Testis (tissue), 3 donors: Measurements from ENCODE around the gene FSIP1. TPM values are rescaled to one million over a fixed set of nuclear protein-coding genes. Genes with fewer than 3 reads are reported as not detected.

Experiments
- DNase-seq: peaks from one replicate; pipeline ENCODE4 v3.0.0-alpha.2; 2019
- H3K27ac ChIP-seq, 2 donors: fragments of 200-600 bp; sonication (generic); one replicate each; pipeline ENCODE4 v1.5.1; 2019
- H3K27me3 ChIP-seq: fragments of 200-600 bp; sonication (generic); one replicate; pipeline ENCODE4 v1.5.1; 2019
- H3K36me3 ChIP-seq: fragments of 200-600 bp; sonication (generic); one replicate; pipeline ENCODE4 v1.5.1; 2017; ENCODE audit warnings: low read depth; ENCODE audit errors: missing control alignments
- H3K4me1 ChIP-seq: fragments of 200-600 bp; sonication (generic); one replicate; pipeline ENCODE4 v1.5.1; 2019
- H3K4me3 ChIP-seq, 2 donors: fragments of 200-600 bp; sonication (generic); one replicate each; pipeline ENCODE4 v1.5.1; 2017 to 2019
- H3K9me3 ChIP-seq: fragments of 200-600 bp; sonication (generic); one replicate; pipeline ENCODE4 v1.5.1; 2017
- POLR2A ChIP-seq: fragments of 450-650 bp; IDR thresholded peaks from one replicate; pipeline ENCODE4 v1.6.1; 2017; ENCODE audit warnings: antibody characterized with exemption, mild to moderate bottlenecking, moderate library complexity
- WGBS, 2 donors: methylation state at CpG; one replicate each; pipeline ENCODE4 v1.1.5; 2018; 5-methylcytosine and 5-hydroxymethylcytosine counted together
- intact Hi-C: fragments of 100-400 bp; cut with DNase I; formaldehyde crosslinking; loops from one replicate; pipeline ENCODE4 v1.15.1; 2023; ENCODE audit warnings: low total_unique reads
- polyA plus RNA-seq: library from polyadenylated mRNA; stranded (reverse); fragments of 350-450 nt; fragmentation: Illumina TruSeq; extraction: RNeasy Lipid Tissue Mini Kit (QIAGEN cat#74804); gene quantifications from one replicate; pipeline ENCODE4 v1.2.3, GENCODE V29; 2014; ENCODE audit warnings: low read depth, low replicate concordance; ENCODE audit not compliant: insufficient read depth
- total RNA-seq, 2 donors: library from RNA; depleted of rRNA; stranded (reverse); fragments of >200 nt; gene quantifications; one replicate each; pipeline ENCODE4 v1.2.3, GENCODE V29; 2016
- TF ChIP-seq, protein P1 (sequence below), 3 experiments: fragments of 450-650 bp in 2 of 3; fragments of 200-600 bp in 1 of 3; sonication (generic) in 1 of 3; IDR thresholded peaks; one replicate each; pipeline ENCODE4 v1.5.1; 2016 to 2019; ENCODE audit warnings: antibody characterized with exemption in 3 of 3, mild to moderate bottlenecking in 2 of 3, moderate library complexity in 1 of 3

The FSIP1 gene
- total and polyA plus RNA-seq, 3 donors from 2014 or later, result 5.8 to 11.2 (median 8.2) TPM

GRCh38 chr15:39667382-39668127 is 115.1 kb downstream of the FSIP1 start:
- H3K4me3 ChIP-seq, result no peak overlapping the region
- H3K27me3 ChIP-seq, result no peaks in the 10 kb centered on the region
- DNase-seq, result no peak
- no peak overlapping the region for H3K27ac ChIP-seq
- intact Hi-C loops, result no loop called here
- no peak for TF ChIP-seq POLR2A
- TF ChIP-seq, protein P1, sequence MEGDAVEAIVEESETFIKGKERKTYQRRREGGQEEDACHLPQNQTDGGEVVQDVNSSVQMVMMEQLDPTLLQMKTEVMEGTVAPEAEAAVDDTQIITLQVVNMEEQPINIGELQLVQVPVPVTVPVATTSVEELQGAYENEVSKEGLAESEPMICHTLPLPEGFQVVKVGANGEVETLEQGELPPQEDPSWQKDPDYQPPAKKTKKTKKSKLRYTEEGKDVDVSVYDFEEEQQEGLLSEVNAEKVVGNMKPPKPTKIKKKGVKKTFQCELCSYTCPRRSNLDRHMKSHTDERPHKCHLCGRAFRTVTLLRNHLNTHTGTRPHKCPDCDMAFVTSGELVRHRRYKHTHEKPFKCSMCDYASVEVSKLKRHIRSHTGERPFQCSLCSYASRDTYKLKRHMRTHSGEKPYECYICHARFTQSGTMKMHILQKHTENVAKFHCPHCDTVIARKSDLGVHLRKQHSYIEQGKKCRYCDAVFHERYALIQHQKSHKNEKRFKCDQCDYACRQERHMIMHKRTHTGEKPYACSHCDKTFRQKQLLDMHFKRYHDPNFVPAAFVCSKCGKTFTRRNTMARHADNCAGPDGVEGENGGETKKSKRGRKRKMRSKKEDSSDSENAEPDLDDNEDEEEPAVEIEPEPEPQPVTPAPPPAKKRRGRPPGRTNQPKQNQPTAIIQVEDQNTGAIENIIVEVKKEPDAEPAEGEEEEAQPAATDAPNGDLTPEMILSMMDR (IDR thresholded peaks at IDR 0.05), result no peak
- H3K9me3 ChIP-seq, result no peaks in the 10 kb centered on the region
- H3K4me1 ChIP-seq, result no peaks in the 10 kb centered on the region
- WGBS, 2 donors, result 90 to 93% methylated on average over 5 of the region's 5 CpGs
- H3K36me3 ChIP-seq, result no peaks in the 10 kb centered on the region

DNA sequence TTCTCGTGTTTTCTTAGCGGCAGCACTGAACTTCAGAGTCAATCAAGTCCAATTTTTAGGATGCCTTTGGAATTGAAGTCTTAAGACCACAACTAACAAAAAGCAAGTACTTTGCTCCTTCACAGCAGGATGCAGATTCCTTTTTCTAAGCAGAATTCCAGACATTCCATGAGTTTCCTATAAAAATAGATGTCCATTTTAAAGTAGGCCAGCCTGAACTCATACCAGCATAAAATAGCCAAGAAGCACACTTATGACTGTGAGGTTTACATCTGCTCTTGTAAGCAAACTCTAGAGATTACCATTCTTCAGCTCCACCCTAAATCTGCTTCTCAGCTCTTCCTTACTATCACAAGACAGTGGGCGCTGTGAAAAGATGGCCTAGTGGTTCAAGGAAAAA is 116.0 kb downstream of the FSIP1 start:
- intact Hi-C loops, result no loop called here
- Histone ChIP-seq H3K27me3 (no peaks in the 10 kb centered on the region), H3K27ac (no peak overlapping the region), H3K36me3 (no peaks in the 10 kb centered on the region), H3K4me3 (no peak overlapping the region), H3K4me1 (no peaks in the 10 kb centered on the region), H3K9me3 (no peaks in the 10 kb centered on the region)
- DNase-seq, result no peak
- no peak for TF ChIP-seq POLR2A
- TF ChIP-seq, protein P1 (IDR thresholded peaks at IDR 0.05), result no peak
- 87 to 93% methylated on average over 3 of the region's 3 CpGs for WGBS, 2 donors

DNA sequence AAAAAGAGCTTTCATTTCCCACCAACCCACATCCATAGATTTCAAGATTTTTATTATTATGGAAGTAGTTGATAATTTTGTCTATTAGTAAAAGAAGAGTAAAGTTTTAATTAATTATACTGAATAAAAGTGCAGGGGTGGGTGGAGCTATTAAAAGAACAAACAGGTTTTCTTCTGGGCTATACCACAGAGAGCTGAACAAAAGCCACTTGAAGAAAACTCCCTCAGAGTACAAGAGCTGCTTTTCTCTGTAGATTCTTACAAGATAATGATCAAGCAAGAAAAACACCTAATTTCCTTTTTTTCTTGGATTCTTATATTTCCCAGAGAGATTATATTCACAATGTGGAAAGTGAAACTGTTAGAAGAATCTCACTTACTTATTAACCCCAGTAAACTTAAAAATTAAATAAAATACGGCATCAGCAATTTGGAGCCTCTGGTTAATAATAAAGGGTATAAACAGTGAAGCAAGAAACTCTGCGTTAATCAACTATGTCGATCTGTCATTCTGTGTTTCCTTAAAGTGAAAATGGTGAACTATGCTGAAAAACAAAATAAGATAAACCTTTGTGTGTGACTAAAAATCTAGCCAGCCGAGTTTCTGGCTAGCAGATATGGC is 116.9 kb downstream of the FSIP1 start:
- H3K27me3 ChIP-seq, result no peaks in the 10 kb centered on the region
- H3K9me3 ChIP-seq, result no peaks in the 10 kb centered on the region
- no peak for DNase-seq
- intact Hi-C loops, result no loop called here
- 65% methylated on average over 4 of the region's 4 CpGs for WGBS, 2 donors
- H3K4me1 ChIP-seq, result no peaks in the 10 kb centered on the region
- H3K27ac ChIP-seq, result no peak overlapping the region
- no peak overlapping the region for H3K4me3 ChIP-seq
- TF ChIP-seq, protein P1 (IDR thresholded peaks at IDR 0.05), result no peak
- no peak for TF ChIP-seq POLR2A
- no peaks in the 10 kb centered on the region for H3K36me3 ChIP-seq

- DNase-seq, result no peak
Observed at GRCh38 chr15:39663704-39664250, 118.9 kb downstream of the FSIP1 start.

More at GRCh38 chr15:39663704-39664250, 118.9 kb downstream of the FSIP1 start:
- no peaks in the 10 kb centered on the region for H3K4me1 ChIP-seq
- H3K4me3 ChIP-seq, result no peak overlapping the region
- no peak overlapping the region for H3K27ac ChIP-seq
- TF ChIP-seq, protein P1 (IDR thresholded peaks at IDR 0.05), result no peak
- TF ChIP-seq POLR2A, result no peak
- intact Hi-C loops, result no loop called here
- H3K9me3 ChIP-seq, result no peaks in the 10 kb centered on the region
- no peaks in the 10 kb centered on the region for H3K27me3 ChIP-seq
- 84 to 86% methylated on average over 2 of the region's 2 CpGs for WGBS, 2 donors
- no peaks in the 10 kb centered on the region for H3K36me3 ChIP-seq
